ENCODE measurements around the gene DTNBP1.

DNA sequence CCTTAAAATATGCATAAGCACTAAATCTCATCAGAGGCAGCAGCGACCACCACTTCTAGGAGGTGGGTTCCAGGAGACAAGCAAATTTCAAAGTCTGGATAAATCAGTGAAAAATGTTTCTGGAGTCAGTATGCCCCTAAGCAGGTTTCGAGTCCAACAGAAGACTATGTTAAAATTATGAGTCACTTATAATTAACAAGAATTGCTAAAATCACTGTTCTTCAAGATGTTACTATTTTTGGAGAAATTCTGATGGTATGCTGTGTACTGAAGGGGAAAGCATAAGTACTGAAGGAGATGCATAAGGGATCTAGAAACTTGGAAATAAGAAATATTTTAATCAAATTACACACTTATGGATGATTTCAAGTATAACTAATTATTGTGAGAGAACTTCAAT is 58.0 kb downstream of the DTNBP1 start:
- TF ChIP-seq, protein P1, sequence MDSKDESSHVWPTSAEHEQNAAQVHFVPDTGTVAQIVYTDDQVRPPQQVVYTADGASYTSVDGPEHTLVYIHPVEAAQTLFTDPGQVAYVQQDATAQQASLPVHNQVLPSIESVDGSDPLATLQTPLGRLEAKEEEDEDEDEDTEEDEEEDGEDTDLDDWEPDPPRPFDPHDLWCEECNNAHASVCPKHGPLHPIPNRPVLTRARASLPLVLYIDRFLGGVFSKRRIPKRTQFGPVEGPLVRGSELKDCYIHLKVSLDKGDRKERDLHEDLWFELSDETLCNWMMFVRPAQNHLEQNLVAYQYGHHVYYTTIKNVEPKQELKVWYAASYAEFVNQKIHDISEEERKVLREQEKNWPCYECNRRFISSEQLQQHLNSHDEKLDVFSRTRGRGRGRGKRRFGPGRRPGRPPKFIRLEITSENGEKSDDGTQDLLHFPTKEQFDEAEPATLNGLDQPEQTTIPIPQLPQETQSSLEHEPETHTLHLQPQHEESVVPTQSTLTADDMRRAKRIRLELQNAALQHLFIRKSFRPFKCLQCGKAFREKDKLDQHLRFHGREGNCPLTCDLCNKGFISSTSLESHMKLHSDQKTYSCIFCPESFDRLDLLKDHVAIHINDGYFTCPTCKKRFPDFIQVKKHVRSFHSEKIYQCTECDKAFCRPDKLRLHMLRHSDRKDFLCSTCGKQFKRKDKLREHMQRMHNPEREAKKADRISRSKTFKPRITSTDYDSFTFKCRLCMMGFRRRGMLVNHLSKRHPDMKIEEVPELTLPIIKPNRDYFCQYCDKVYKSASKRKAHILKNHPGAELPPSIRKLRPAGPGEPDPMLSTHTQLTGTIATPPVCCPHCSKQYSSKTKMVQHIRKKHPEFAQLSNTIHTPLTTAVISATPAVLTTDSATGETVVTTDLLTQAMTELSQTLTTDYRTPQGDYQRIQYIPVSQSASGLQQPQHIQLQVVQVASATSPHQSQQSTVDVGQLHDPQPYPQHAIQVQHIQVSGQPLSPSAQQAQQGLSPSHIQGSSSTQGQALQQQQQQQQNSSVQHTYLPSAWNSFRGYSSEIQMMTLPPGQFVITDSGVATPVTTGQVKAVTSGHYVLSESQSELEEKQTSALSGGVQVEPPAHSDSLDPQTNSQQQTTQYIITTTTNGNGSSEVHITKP (tag by site-specific recombination; IDR thresholded peaks at IDR 0.05): no peak
- TF ChIP-seq, protein P2, sequence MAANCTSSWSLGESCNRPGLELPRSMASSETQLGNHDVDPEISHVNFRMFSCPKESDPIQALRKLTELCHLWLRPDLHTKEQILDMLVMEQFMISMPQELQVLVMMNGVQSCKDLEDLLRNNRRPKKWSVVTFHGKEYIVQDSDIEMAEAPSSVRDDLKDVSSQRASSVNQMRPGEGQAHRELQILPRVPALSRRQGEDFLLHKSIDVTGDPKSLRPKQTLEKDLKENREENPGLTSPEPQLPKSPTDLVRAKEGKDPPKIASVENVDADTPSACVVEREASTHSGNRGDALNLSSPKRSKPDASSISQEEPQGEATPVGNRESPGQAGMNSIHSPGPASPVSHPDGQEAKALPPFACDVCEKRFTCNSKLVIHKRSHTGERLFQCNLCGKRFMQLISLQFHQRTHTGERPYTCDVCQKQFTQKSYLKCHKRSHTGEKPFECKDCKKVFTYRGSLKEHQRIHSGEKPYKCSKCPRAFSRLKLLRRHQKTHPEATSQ (tag by site-specific recombination; IDR thresholded peaks at IDR 0.05): no peak
- TF ChIP-seq ZNF529 (tag by site-specific recombination; IDR thresholded peaks at IDR 0.05; ENCODE audit: insufficient replicate concordance) (no peak), ZNF560 (tag by site-specific recombination; IDR thresholded peaks at IDR 0.05; ENCODE audit: borderline replicate concordance) (no peak)

Measured in HEK293 (cell line).